ENCODE measurements around the gene CDHR1.
A peak's percentile ranks its signal among the peaks of the same experiment; 100 is the strongest.

Gene CDHR1

DNA sequence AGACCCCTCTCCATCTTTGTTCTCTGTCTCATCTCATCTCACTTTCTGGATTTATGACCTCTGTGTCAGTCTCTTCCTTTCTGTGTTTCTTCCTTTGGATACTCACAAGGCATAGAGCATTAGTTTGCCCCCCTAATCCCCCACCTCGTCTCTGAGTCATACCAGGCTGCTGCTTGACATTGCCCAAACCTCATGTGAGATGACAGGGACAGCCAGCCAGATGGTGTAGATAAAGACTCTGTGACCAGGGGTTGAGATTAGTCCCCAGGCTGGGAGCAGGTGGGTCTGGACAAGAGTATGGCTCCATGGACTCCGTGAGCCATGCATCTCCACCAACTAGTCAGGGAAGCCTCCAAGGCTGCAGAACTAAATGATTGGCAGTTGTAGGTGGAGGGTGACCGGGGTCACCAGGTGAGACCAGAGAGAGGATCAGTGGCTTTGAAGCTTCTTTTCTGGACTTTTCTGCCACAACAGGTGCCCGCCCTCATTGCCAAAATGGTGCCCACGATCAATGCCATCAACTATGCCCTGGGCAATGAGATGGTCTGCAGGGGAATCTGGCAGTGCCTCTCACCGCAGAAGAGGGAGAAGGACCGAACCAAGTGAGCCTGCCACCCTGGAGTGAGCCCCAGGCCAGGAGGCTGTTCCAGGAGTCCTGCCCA, 63.8 kb downstream of the CDHR1 start:
- FAIRE-seq (no peak), DNase-seq (ENCODE audit: insufficient read length, low spot score) (no peak)
- TF ChIP-seq, protein P1, sequence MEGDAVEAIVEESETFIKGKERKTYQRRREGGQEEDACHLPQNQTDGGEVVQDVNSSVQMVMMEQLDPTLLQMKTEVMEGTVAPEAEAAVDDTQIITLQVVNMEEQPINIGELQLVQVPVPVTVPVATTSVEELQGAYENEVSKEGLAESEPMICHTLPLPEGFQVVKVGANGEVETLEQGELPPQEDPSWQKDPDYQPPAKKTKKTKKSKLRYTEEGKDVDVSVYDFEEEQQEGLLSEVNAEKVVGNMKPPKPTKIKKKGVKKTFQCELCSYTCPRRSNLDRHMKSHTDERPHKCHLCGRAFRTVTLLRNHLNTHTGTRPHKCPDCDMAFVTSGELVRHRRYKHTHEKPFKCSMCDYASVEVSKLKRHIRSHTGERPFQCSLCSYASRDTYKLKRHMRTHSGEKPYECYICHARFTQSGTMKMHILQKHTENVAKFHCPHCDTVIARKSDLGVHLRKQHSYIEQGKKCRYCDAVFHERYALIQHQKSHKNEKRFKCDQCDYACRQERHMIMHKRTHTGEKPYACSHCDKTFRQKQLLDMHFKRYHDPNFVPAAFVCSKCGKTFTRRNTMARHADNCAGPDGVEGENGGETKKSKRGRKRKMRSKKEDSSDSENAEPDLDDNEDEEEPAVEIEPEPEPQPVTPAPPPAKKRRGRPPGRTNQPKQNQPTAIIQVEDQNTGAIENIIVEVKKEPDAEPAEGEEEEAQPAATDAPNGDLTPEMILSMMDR (IDR thresholded peaks at IDR 0.05; ENCODE audit: insufficient read depth, missing control alignments), result no peak

DNA sequence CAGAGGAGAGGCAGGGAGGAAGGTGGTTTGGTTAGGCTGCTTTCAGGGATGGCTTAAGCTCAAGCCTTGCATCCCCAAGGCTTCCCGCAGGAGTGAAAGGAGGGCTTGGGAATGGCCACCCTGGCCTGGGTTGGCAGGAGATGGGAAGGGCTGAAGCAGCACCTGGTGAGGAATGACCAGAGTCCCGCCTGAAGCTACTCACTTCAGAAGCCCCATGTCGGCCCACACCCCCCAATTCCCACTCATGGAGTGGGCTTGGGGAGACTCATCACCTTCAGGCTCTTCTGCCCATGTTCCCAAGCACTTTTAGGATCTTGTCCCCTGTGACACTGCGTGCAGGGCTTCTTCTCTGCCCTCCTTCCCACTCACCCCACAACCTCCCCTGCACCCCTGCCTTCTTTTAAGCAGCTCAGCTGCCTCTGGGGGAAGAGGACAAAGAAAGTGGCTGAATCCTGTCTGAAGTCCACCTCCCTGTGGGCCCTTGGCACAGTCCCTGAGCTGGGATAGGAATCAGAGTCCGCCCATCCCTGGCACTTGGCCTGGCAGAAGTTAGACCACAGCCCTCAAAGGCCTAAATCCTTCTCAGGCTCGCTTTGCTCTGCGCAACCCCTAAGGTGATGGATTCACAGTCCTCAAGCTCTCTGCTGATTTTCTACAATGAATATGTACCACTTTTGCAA, 67.0 kb downstream of the CDHR1 start:
- FAIRE-seq (no peak), DNase-seq (ENCODE audit: insufficient read length, low spot score) (no peak)
- TF ChIP-seq, protein P1 (IDR thresholded peaks at IDR 0.05; ENCODE audit: insufficient read depth, missing control alignments), result no peak

DNA sequence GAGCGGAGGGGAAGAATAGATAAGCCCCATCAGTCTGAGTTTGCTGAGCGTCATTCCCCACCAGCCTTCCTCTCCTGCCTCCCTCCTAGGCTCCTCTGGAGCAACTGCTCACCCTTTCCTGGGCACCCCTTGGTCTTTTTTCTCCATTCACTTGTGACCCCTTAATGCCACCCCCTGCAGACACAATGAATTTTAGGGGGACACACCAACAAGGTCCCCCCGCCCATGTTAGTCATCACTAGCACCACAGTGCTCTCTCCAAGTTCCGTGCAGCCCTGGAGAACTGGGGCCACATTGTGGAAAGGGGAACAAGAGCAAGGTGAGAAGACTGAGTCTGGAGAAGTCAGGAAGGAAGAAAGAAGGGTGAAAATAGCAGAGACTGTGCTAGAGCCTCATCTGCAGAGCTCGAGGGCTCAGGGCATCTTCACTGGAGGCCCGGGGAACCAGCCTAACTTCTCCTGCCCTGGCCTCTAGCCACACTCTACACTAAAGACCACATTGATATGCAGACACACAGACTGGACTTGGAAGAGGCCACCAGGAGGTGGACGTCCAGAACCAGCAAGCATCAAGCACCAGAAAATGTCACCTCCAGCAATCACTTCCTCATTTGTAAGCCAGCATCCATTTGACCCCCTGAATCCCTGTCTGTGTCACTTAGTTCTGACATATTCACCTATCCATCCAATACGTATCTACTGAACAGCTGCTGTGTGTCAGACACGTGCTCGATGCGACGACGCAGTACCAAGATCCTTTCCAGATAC, 68.0 kb downstream of the CDHR1 start:
- FAIRE-seq (no peak), DNase-seq (ENCODE audit: insufficient read length, low spot score) (no peak)
- TF ChIP-seq, protein P1 (IDR thresholded peaks at IDR 0.05; ENCODE audit: insufficient read depth, missing control alignments), result no peak

DNA sequence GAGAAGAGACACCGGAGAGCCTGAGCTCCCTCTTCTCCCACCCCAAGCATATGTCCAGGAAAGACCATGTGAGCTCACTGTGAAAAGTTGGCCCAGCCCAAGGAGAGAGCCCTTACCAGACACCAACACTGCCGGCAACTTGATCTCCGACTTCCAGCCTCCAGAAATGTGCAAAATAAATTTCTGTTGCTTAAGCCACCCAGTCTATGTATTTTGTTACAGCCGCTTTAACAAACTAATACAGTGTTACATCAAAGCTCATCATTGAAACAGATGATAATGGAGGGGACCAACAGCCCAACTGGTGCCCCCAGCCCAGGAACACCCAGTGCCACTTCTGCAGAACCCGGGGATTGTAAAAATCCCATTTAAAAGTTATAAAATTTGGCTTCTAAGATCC, 69.4 kb downstream of the CDHR1 start:
- TF ChIP-seq, protein P1 (IDR thresholded peaks at IDR 0.05; ENCODE audit: insufficient read depth, missing control alignments), result no peak
- DNase-seq (ENCODE audit: insufficient read length, low spot score) (no peak), FAIRE-seq (no peak)

DNA sequence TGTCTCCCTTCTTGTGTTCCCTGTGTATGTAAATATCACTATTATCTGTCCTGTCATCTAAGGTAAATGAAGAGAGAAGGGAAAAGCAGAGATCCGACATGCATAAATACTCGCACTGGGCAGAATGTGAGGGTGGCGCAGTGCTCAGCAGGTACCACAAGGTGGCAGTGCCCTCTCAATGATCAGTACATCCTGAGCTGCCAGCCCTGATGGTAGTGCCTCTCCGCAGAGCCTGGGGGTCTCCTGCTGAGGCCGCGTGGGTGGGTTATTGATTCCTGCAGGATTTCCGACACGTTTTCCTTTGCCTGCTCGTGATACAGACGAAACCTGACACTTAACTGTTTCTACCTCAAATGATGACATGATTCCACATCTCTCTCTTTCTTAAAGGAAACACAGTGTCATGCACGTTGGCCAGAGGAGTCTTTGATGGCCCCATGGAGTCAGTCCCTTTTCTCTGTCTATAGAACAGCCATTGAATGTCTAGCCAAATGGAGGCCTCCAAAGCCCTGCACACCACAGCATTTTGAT, 70.3 kb downstream of the CDHR1 start:
- no peak for DNase-seq (ENCODE audit: insufficient read length, low spot score)
- FAIRE-seq, result peak; percentile 16
- TF ChIP-seq, protein P1 (IDR thresholded peaks at IDR 0.05; ENCODE audit: insufficient read depth, missing control alignments), result peak; percentile 98

DNA sequence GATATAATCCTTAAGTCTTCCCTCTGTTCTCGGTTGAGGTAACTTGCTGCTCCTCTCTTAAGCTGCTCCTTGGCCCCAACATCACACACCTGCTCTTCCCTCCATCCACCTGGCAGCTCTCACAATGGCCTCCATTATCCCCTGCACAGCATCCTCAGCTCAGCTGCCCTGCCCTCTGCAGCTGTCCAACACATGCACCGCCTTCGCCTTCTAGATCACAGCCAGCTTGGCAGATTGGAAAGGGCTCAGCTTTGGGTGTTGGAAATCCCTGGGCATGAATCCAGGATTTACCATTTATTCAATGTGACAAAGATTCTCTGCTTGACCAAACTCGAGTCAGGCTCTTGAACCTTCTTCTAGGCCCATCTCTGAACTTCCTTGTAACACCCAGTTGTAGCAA, 71.1 kb downstream of the CDHR1 start:
- DNase-seq (ENCODE audit: insufficient read length, low spot score), result no peak
- FAIRE-seq, result no peak
- TF ChIP-seq, protein P1 (IDR thresholded peaks at IDR 0.05; ENCODE audit: insufficient read depth, missing control alignments), result no peak

Data from D721Med (cell line).